H54 (cell line): ENCODE data around the gene TRIOBP.
"Not testable (repeated sequence)": the region's sequence is repeated elsewhere in the genome, so short reads cannot be mapped to it uniquely, and the experiment has no call there.

Source experiments
- DNase-seq: peaks from one replicate; pipeline ENCODE4 v3.0.0; 2011; ENCODE audit warnings: low spot score, mixed read lengths; ENCODE audit not compliant: insufficient read length
- FAIRE-seq: peaks from 3 replicates; lab custom pipeline; 2011; peaks lifted over from hg19 to GRCh38; lab: Jason Lieb, UNC
- POLR2A ChIP-seq: IDR thresholded peaks from 2 replicates; pipeline ENCODE4 v1.6.1; 2011; ENCODE audit warnings: low read depth, mild to moderate bottlenecking, low read length

Gene TRIOBP

DNA sequence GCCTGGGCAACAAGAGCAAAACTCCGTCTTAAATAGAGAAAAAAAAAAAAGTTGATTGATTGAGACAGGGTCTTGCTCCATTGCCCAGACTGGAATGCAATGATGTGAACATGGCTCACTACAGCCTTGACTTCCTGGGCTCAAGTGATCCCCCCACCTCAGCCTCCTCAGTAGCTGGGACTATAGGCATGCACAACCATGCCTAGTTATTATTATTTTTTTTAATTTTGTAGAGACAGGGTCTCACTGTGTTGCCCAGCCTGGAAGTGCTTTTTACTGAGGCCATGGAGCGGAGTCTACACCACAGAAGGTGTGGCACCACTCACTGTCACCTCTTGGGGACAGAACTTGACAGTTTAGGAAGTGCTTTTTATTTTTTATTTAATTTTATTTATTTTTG, 17.8 kb downstream of the TRIOBP start:
- no peak for TF ChIP-seq POLR2A
- no peak for FAIRE-seq
- no peak for DNase-seq

DNA sequence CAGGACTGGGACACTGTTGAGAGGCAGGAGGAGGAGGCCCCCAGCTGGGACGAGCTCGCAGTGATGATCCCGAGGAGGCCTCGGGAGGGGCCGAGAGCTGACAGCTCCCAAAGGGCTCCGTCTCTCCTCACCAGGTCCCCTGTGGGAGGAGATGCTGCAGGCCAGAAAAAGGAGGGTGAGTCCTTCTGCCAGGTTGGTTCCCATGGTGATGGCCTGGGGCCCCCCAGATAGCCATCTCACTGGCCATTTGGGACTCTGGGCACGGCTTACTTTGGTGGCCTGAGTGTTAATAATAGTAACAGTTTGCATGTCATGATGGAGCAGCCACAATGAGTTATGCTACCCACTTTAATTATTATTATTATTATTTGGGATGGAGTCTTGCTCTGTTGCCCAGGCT, 18.9 kb downstream of the TRIOBP start:
- no peak for DNase-seq
- no peak for TF ChIP-seq POLR2A
- no peak for FAIRE-seq

DNA sequence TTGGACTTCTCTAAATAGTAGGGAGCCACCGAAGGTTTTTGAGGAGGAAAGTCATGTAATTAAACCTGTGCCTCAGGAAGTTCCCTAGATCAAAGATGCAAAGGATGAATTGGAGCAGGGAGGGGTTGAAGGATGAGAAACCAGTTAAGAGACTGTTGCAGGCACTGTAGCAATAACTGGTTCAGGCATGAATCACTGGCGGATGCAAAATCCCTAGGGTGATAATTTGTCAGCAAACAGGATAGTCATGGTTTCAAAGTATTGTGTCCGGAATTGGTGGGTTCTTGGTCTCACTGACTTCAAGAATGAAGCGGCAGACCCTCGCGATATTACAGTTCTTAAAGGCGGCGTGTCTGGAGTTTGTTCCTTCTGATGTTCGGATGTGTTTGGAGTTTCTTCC, 19.9 kb downstream of the TRIOBP start:
- no peak for DNase-seq
- TF ChIP-seq POLR2A: no peak
- FAIRE-seq: no peak

DNA sequence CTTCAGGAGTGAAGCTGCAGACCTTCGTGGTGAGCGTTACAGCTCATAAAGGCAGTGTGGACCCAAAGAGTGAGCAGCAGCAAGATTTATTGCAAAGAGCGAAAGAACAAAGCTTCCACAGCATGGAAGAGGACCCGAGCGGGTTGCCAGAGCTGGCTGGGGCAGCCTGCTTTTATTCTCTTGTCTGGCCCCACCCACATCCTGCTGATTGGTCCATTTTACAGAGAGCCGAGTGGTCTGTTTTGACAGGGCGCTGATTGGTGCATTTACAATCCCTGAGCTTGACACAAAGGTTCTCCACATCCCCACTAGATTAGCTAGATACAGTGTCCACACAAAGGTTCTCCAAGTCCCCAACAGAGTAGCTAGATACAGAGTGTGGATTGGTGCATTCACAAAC, 20.4 kb downstream of the TRIOBP start:
- not testable (repeated sequence) for FAIRE-seq, DNase-seq

DNA sequence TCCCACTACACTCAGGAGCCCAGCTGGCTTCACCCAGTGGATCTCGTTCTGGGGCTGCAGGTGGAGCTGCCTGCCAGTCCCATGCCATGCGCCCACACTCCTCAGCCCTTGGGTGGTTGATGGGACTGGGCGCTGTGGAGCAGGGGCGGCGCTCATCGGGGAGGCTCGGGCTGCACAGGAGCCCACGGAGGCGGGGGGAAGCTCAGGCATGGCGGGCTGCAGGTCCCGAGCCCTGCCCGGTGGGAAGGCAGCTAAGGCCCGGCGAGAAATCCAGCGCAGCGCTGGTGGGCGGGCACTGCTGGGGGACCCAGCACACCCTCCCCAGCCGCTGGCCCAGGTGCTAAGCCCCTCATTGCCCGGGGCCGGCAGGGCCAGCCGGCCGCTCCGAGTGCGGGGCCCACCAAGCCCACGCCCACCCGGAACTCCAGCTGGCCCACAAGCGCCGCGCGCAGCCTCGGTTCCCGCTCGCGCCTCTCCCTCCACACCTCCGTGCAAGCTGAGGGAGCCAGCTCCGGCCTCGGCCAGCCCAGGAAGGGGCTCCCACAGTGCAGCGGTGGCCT, 21.0 kb downstream of the TRIOBP start:
- DNase-seq, FAIRE-seq: not testable (repeated sequence)

DNA sequence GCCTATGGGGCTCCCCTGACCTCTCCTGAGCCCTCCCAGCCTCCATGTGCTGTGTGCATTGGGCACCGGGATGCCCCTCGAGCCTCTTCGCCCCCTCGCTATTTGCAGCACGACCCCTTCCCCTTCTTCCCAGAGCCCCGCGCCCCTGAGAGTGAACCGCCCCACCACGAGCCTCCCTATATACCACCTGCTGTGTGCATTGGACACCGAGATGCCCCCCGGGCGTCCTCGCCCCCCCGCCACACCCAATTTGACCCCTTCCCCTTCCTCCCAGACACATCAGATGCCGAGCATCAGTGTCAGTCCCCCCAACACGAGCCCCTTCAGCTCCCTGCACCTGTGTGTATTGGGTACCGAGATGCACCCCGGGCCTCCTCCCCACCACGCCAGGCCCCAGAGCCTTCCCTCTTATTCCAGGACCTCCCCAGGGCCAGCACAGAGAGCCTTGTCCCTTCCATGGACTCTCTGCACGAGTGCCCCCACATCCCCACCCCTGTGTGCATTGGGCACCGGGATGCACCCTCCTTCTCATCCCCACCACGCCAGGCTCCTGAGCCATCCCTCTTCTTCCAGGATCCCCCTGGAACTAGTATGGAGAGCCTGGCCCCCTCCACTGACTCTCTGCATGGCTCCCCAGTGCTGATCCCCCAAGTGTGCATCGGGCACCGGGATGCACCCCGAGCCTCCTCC, 28.8 kb downstream of the TRIOBP start:
- no peak for TF ChIP-seq POLR2A
- FAIRE-seq: no peak

DNA sequence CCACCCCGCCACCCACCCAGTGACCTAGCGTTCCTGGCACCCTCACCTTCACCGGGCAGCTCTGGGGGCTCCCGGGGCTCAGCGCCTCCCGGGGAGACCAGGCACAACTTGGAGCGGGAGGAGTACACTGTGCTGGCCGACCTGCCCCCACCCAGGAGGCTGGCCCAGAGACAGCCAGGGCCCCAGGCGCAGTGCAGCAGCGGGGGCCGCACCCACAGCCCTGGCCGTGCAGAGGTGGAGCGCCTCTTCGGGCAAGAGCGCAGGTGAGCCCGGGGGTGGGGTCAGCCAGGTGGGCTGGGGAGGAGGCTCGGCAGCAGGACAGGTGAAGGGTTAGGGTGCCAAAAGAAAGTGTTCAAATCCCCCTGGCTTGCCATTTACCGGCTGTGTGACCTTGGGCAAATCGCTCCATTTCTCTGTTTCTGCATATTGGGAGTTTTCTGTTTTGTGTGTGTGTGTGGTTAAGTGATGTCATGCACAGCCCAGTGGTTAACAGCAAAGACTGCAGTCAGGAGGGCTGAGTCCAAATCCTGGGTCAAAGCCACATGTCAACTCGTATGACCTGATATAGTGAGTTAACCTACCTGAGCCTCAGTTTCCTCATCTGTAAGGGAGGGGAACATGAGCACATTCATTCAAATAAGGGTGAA, 29.5 kb downstream of the TRIOBP start:
- no peak for TF ChIP-seq POLR2A
- DNase-seq: peak; percentile 51
- FAIRE-seq: no peak

More for the DNA sequence above, 28.8 kb downstream of the TRIOBP start:
- DNase-seq: no peak

DNA sequence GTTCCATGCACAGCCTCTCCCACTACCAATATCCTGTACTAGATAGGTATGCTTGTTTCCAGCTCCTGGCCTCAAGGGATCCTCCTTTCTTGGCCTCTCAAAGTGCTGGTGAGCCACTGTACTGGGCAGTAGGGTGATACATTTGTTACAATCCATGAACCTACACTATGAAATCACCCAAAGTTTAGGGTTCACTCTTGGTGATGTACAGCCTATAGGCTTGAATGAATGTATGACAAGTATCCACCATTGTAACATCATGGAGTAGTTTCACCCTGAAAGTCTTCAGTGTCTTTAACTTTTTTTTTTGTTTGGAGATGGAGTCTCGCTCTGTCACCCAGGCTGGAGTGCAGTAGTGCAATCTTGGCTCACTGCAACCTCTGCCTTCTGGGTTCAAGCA, 31.8 kb downstream of the TRIOBP start:
- DNase-seq: no peak
- FAIRE-seq: no peak
- TF ChIP-seq POLR2A: no peak

DNA sequence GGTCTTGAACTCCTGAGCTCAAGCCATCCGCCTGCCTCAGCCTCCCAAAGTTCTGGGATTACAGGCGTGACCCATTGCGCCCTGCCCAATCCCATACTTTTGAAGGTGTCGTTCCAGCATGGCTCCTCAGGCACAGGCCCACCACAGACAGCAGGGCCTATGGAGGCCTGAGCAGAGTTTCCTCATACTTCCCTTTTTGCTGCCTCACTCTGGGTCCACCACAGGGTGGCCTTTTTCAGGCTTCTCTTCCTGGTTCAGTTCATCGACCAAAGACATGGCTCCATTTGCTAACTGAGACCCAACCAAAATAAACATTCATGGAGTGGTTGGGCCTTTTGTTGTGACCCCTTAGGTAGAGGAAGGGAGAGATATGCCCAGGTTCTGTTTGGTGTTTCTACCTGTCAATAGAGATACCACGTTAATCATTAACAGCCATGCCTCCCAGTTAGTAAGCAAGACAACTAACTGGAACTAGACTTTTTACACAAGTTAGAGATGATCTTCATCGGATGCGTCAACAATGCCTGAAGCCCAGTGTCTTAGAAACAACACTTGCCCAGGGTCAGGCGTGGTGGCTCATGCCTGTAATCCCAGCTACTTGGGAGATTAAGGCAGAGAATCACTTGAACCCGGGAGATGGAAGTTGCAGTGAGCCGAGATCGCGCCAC, 35.1 kb downstream of the TRIOBP start:
- no peak for DNase-seq
- no peak for TF ChIP-seq POLR2A
- no peak for FAIRE-seq

DNA sequence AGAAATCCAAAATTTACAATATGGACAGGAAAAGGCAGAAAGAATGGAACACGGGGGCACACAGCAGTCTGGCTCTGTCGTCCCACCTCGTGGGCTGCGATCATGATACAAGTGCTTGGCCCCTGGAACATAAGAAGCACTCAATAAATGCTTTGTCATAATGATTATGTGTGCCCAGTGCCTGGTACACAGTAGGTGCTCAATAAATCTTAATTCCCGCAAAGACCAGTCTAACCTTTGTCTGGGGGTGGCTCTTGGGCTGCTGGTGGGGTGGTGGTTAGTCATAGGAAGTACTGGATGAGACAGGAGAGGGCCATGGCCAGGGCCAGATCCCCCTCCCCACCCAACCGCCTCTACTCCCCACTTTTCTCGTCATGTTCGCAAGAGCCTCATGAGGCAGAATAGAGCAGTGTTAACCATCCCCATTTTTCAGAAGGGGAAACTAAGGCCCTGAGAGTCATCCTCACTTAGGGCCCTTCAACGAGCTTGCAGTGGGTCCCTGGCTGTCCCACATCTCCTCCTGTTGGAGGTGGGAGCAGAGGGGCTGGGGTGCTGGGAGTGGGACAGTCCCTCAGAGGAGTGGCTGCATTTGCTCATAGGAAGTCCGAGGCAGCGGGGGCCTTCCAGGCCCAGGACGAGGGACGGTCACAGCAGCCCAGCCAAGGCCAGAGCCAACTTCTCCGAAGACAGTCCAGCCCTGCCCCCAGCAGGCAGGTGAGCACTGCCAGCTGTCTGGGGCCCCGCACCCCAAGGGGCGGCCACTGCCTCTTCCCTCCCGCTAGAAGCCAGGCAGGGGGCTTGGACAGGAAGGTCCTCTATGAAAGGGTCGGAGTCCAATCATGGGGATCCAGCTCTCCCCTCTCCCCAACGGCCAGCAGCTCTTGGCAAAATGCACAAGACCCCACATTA, 36.1 kb downstream of the TRIOBP start:
- no peak for FAIRE-seq
- TF ChIP-seq POLR2A: no peak
- no peak for DNase-seq

DNA sequence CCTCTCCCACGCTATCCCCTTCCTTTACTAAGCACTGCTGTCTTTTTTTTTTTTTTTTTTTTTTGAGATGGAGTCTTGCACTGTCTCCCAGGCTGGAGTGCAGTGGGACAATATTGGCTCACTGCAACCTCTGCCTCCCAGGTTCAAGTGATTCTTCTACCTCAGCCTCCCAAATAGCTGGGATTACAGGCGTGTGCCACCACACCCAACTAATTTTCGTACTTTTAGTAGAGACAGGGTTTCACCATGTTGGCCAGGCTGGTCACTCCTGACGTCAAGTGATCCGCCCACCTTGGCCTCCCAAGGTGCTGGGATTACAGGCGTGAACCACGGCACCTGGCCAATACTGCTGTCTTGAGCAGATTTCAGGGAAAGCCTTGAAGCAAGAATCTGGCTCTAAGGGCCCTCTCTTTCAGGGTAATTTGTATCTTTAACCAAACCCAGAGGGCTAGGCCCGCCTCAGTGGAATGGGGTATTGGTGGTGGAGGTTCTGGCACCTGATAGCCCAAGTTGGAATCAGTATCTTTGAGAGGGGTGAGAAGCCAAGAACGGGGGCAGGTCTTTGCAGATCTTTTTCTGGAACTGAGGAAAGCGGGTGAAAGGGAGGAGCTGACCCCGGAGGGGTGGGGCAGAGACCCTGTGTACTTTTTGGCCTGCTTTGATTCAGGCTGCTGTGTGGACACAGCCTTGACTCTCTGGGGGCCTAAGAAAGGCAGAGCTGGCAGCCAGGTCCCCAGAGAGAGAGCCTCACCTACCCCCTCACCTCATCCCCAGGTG, 37.0 kb downstream of the TRIOBP start:
- TF ChIP-seq POLR2A: no peak
- FAIRE-seq (no peak), DNase-seq (no peak)

DNA sequence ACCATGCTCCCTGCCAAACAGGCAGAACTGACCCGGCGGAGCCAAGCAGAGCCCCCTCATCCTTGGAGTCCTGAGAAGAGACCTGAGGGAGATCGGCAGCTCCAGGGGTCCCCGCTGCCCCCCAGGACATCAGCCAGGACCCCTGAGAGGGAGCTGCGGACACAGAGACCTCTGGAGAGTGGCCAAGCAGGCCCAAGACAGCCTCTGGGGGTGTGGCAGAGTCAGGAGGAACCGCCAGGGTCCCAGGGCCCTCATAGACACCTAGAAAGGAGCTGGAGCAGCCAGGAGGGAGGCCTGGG, 37.5 kb downstream of the TRIOBP start:
- no peak for DNase-seq
- no peak for FAIRE-seq

DNA sequence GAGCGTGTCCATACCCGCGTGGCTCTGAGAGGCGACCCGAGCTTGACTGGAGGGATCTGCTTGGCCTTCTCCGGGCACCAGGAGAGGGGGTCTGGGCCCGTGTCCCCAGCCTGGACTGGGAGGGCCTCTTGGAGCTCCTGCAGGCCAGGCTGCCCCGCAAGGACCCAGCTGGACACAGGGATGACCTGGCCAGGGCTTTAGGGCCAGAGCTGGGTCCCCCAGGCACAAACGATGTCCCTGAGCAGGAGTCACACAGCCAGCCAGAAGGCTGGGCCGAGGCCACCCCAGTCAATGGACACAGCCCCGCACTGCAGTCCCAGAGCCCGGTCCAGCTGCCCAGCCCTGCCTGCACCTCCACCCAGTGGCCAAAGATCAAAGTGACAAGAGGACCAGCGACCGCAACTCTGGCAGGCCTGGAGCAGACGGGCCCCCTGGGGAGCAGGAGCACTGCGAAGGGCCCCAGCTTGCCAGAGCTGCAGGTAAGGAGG, 38.2 kb downstream of the TRIOBP start:
- TF ChIP-seq POLR2A: no peak
- FAIRE-seq (no peak), DNase-seq (peak; percentile 65)

More for the DNA sequence above, 37.5 kb downstream of the TRIOBP start:
- TF ChIP-seq POLR2A: no peak

DNA sequence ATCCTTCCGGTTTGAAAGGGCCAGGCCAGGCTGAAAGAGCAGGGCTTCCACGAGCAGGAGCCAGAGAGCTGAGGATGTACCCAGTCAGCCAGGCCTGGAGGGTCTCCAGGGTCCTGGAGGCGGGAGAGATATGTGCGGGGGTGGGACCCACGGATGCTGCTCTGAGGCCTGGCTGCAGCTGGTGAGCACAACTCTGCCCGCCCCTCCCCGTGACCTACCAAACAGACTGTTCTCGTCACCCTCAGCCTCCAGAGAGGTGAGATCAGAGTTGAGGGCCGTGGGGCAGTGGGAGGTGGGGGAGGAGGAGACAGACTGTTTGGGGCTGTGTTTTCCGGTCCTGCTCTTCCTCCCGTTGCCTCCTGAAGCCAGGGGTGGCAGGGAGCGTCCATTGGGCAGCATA, 42.2 kb downstream of the TRIOBP start:
- no peak for TF ChIP-seq POLR2A
- DNase-seq (no peak), FAIRE-seq (no peak)
